ENCODE data around the gene OLFM2. TPM values are rescaled to one million over a fixed set of nuclear protein-coding genes. Genes with fewer than 3 reads are reported as not detected.

Gene OLFM2
- total and polyA plus RNA-seq, 2 of the 4 experiments (the other 2 are of a cell fraction): 2.7 to 5.1 TPM

DNA sequence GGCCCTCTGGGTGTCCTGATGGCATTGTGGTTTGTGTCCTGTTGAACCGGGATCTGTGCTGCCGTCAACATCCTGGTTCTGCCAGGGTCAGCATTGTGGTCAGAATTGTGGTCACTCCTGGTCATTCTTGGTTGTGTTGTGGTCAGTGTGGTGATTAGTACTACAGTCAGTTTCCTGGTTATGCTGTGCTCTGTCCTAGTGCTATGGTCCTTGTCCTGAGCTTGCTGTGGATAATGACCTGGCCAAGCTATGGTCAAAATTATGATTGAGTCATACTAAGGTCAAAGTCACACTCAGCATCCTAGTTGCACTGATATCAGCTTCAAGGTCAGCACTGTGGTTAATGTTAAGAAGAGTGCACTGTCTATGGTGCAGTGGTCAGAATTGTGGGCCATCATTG is 4.5 kb upstream of the OLFM2 start:
- Histone ChIP-seq H3K18ac (ENCODE audit: low read depth, low read length) (no peak overlapping the region), H2BK5ac (ENCODE audit: low read depth, low read length, poor library complexity, severe bottlenecking) (no peak overlapping the region), H3K56ac (ENCODE audit: extremely low read depth, insufficient read depth, low read length) (no peak overlapping the region), H3K36me3 (ENCODE audit: control insufficient read depth, insufficient read depth, low read length) (no peaks in the 10 kb centered on the region), H3K79me1 (ENCODE audit: low read depth in 1 of 2, low read length in 2 of 2) (no peaks in the 10 kb centered on the region), H4K20me1 (ENCODE audit: insufficient read depth, low read length) (no peaks in the 10 kb centered on the region; the same call in 1 of the 2 replicates), H3K9ac (ENCODE audit: low read depth, low read length) (no peak overlapping the region), H3K27me3 (ENCODE audit: control insufficient read depth, insufficient read depth, low read length) (peaks cover 8% of the 10 kb centered on the region), H3K27ac (ENCODE audit: insufficient read depth, low read length) (no peak overlapping the region), H3K4me2 (ENCODE audit: low read depth, low read length) (no peak overlapping the region), H2AK9ac (replicated peaks; ENCODE audit: low read depth, low read length, poor library complexity) (no peak overlapping the region), H2BK20ac (ENCODE audit: low read depth, low read length) (no peak overlapping the region; the same call in 1 of the 2 replicates), H4K8ac (ENCODE audit: low read depth in 2 of 2, low read length in 2 of 2) (no peak overlapping the region), H3K9me3 (ENCODE audit: control insufficient read depth, insufficient read depth, low read length) (peaks cover 2% of the 10 kb centered on the region; the same call in 1 of the 2 replicates), H3K4me1 (ENCODE audit: control insufficient read depth, insufficient read depth, low read length) (peaks cover 3% of the 10 kb centered on the region; the same call in 1 of the 2 replicates), H3K4ac (ENCODE audit: low read depth, low read length) (no peak overlapping the region), H4K5ac (ENCODE audit: low read depth, low read length) (no peak overlapping the region), H2BK120ac (ENCODE audit: low read depth, low read length) (no peak overlapping the region), H2AFZ (replicated peaks; ENCODE audit: low read length, poor library complexity) (no peak overlapping the region), H4K91ac (ENCODE audit: insufficient read depth, low read depth, low read length) (no peak overlapping the region), H3K4me3 (ENCODE audit: insufficient read depth, low read depth, low read length) (no peak overlapping the region), H3K14ac (replicated peaks; ENCODE audit: low read depth, low read length) (no peak overlapping the region), H3K9me1 (ENCODE audit: insufficient read depth, low read length) (peaks cover 5% of the 10 kb centered on the region), H2BK15ac (ENCODE audit: low read depth, low read length) (no peak overlapping the region), H3K23ac (ENCODE audit: low read depth, low read length) (no peak overlapping the region), H2AK5ac (ENCODE audit: low read depth, low read length) (no peak overlapping the region)
- TF ChIP-seq, protein P1, sequence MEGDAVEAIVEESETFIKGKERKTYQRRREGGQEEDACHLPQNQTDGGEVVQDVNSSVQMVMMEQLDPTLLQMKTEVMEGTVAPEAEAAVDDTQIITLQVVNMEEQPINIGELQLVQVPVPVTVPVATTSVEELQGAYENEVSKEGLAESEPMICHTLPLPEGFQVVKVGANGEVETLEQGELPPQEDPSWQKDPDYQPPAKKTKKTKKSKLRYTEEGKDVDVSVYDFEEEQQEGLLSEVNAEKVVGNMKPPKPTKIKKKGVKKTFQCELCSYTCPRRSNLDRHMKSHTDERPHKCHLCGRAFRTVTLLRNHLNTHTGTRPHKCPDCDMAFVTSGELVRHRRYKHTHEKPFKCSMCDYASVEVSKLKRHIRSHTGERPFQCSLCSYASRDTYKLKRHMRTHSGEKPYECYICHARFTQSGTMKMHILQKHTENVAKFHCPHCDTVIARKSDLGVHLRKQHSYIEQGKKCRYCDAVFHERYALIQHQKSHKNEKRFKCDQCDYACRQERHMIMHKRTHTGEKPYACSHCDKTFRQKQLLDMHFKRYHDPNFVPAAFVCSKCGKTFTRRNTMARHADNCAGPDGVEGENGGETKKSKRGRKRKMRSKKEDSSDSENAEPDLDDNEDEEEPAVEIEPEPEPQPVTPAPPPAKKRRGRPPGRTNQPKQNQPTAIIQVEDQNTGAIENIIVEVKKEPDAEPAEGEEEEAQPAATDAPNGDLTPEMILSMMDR (conservative IDR thresholded peaks at IDR 0.05; ENCODE audit: low read depth, low read length): no peak
- TF ChIP-seq, protein P2, sequence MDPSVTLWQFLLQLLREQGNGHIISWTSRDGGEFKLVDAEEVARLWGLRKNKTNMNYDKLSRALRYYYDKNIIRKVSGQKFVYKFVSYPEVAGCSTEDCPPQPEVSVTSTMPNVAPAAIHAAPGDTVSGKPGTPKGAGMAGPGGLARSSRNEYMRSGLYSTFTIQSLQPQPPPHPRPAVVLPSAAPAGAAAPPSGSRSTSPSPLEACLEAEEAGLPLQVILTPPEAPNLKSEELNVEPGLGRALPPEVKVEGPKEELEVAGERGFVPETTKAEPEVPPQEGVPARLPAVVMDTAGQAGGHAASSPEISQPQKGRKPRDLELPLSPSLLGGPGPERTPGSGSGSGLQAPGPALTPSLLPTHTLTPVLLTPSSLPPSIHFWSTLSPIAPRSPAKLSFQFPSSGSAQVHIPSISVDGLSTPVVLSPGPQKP (IDR thresholded peaks at IDR 0.05; ENCODE audit: borderline replicate concordance, low read depth, low read length): no peak
- TF ChIP-seq POLR2A (IDR thresholded peaks at IDR 0.05; ENCODE audit: low read depth, low read length) (no peak), BHLHE40 (IDR thresholded peaks at IDR 0.05; ENCODE audit: low read depth, low read length) (no peak), CEBPB (IDR thresholded peaks at IDR 0.05; ENCODE audit: low read depth, low read length) (no peak), SMC3 (IDR thresholded peaks at IDR 0.05; ENCODE audit: low read depth, low read length) (no peak), RFX5 (IDR thresholded peaks at IDR 0.05; ENCODE audit: low read depth, low read length) (no peak), MAFK (IDR thresholded peaks at IDR 0.05; ENCODE audit: low read depth, low read length) (no peak)
- TF ChIP-seq, protein P3, sequence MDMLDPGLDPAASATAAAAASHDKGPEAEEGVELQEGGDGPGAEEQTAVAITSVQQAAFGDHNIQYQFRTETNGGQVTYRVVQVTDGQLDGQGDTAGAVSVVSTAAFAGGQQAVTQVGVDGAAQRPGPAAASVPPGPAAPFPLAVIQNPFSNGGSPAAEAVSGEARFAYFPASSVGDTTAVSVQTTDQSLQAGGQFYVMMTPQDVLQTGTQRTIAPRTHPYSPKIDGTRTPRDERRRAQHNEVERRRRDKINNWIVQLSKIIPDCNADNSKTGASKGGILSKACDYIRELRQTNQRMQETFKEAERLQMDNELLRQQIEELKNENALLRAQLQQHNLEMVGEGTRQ (IDR thresholded peaks at IDR 0.05; ENCODE audit: low read depth, low read length): no peak
- ChIA-PET POLR2A (ENCODE audit: unreplicated experiment) (no interaction called here), CTCF (interaction anchor here (0.6 kb wide), 1 partner anchor 12 kb away, joined by 3 read pairs; no protein-coding TSS in a partner anchor)
- in situ Hi-C loops (cut with MboI; ENCODE audit: low sequenced_read_pairs) (loop anchor here (10.0 kb wide), 1 partner anchor 304 kb away; no protein-coding TSS in a partner anchor), intact Hi-C loops (cut with micrococcal nuclease) (no loop called here), dilution Hi-C loops (cut with HindIII; ENCODE audit: low sequenced_read_pairs, unreplicated experiment) (no loop called here)
- no peak for ATAC-seq (ENCODE audit: low read depth)
- WGBS, 2 experiments (ENCODE audit: extremely low coverage in 2 of 2, insufficient read length in 1 of 2): no CpG with 5 or more reads among the region's 2 CpGs
- DNase-seq: peak; percentile 53
- BruUV-seq (replicated peaks): no TSS peak
